Endothelial cell (in vitro differentiated cells): ENCODE measurements around the gene ATP6V1G2. TPM values are rescaled to one million over a fixed set of nuclear protein-coding genes. Genes with fewer than 3 reads are reported as not detected.
"Not testable (repeated sequence)": the region's sequence is repeated elsewhere in the genome, so short reads cannot be mapped to it uniquely, and the experiment has no call there.

Experiments
- DNase-seq: peaks from one replicate; pipeline ENCODE4 v3.0.0; 2021; ENCODE audit warnings: low spot score
- H3K27ac Mint-ChIP-seq: one replicate; pipeline ENCODE4 v1.8.0; 2021; ENCODE audit warnings: mixed read lengths, inconsistent platforms; ENCODE audit not compliant: unreplicated experiment
- H3K27me3 Mint-ChIP-seq: one replicate; pipeline ENCODE4 v1.8.0; 2021; ENCODE audit warnings: mild to moderate bottlenecking, moderate library complexity, mixed read lengths, inconsistent platforms; ENCODE audit not compliant: unreplicated experiment
- H3K36me3 Mint-ChIP-seq: one replicate; pipeline ENCODE4 v1.8.0; 2021; ENCODE audit warnings: mild to moderate bottlenecking, low read depth, mixed read lengths, inconsistent platforms; ENCODE audit not compliant: unreplicated experiment
- H3K4me1 Mint-ChIP-seq: one replicate; pipeline ENCODE4 v1.8.0; 2021; ENCODE audit warnings: mild to moderate bottlenecking, mixed read lengths, inconsistent platforms; ENCODE audit not compliant: unreplicated experiment
- H3K4me3 Mint-ChIP-seq: one replicate; pipeline ENCODE4 v1.8.0; 2021; ENCODE audit warnings: mild to moderate bottlenecking, mixed read lengths, inconsistent platforms; ENCODE audit not compliant: unreplicated experiment
- H3K9me3 Mint-ChIP-seq: one replicate; pipeline ENCODE4 v1.8.0; 2021; ENCODE audit warnings: mixed read lengths, inconsistent platforms; ENCODE audit not compliant: unreplicated experiment
- CTCF ChIP-seq: fragments of 200-600 bp; sonication (generic); IDR thresholded peaks from one replicate; pipeline ENCODE4 v1.5.0; 2021; ENCODE audit warnings: antibody characterized with exemption; ENCODE audit not compliant: unreplicated experiment
- total RNA-seq: library from RNA; stranded (reverse); fragmentation: NEBNext Ultra II Directional; extraction: Animal tissue kit (Norgen Biotek cat#: 25700); gene quantifications from one replicate; pipeline ENCODE4 v1.2.1, GENCODE V29; 2021; ENCODE audit not compliant: unreplicated experiment

ATP6V1G2 gene
- total RNA-seq, 1 donor from 2014 or later: 1.8 TPM

GRCh38 chr6:31525553-31525931, 20.9 kb downstream of the ATP6V1G2 start:
- H3K27me3 Mint-ChIP-seq: no peaks in the 10 kb centered on the region
- no peak overlapping the region for H3K4me3 Mint-ChIP-seq
- no peak for TF ChIP-seq CTCF
- H3K36me3 Mint-ChIP-seq: peaks cover 6% of the 10 kb centered on the region
- H3K4me1 Mint-ChIP-seq: peaks cover 5% of the 10 kb centered on the region
- no peak overlapping the region for H3K27ac Mint-ChIP-seq
- no peak for DNase-seq
- no peaks in the 10 kb centered on the region for H3K9me3 Mint-ChIP-seq

- no peak overlapping the region for H3K4me3 Mint-ChIP-seq
- DNase-seq: no peak
- H3K27ac Mint-ChIP-seq: no peak overlapping the region
- H3K4me1 Mint-ChIP-seq: peaks cover 5% of the 10 kb centered on the region
- no peaks in the 10 kb centered on the region for H3K9me3 Mint-ChIP-seq
- H3K36me3 Mint-ChIP-seq: no peaks in the 10 kb centered on the region
- no peak for TF ChIP-seq CTCF
- no peaks in the 10 kb centered on the region for H3K27me3 Mint-ChIP-seq
These were observed 24.6 kb downstream of the ATP6V1G2 start for GRCh38 chr6:31521835-31522234.

DNA sequence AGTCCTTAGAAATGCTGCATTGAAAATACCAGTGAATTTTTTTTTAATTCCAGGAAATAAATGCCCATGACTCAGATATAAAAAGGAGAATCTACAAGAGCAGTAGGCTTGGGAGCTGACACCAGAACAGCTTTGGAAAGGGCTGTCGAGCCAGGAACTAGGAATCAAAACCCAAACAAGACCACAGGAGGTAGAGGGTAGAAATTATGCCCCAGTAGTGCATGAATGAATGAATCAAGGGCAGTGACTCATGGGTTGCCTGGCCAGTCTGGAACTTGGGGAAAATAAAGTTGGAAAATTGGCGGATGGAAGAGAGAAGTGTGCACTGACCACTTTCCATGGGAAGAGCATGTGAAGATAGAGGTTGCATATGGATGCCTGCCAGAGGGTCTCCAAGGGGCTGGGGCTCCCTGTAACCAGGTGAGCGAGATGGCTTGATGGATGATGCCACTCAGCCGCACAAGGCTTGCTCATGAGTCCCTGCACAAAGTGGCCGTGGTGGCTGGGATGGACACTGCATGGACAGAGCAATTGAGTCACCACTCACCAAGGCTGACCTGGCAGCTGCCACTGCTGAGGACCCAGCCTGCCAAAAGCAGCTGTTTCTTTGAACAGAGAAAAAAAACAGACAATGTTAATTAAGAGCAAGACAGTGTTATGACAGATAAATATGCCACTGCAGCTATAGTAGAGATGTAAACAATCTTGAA, 32.8 kb downstream of the ATP6V1G2 start:
- TF ChIP-seq CTCF: no peak
- Mint-ChIP-seq H3K27me3 (no peaks in the 10 kb centered on the region), H3K4me3 (no peak overlapping the region), H3K36me3 (peaks cover 7% of the 10 kb centered on the region), H3K27ac (no peak overlapping the region), H3K4me1 (no peaks in the 10 kb centered on the region), H3K9me3 (no peaks in the 10 kb centered on the region)
- DNase-seq: no peak

GRCh38 chr6:31510007-31510406, 36.4 kb downstream of the ATP6V1G2 start:
- Mint-ChIP-seq H3K27me3 (peaks cover 3% of the 10 kb centered on the region), H3K4me3 (no peak overlapping the region), H3K36me3 (peaks cover 7% of the 10 kb centered on the region), H3K9me3 (no peaks in the 10 kb centered on the region), H3K4me1 (peaks cover 8% of the 10 kb centered on the region), H3K27ac (no peak overlapping the region)
- DNase-seq: no peak
- no peak for TF ChIP-seq CTCF

GRCh38 chr6:31509036-31509435, 37.4 kb downstream of the ATP6V1G2 start:
- not testable (repeated sequence) for H3K27me3 Mint-ChIP-seq, H3K36me3 Mint-ChIP-seq, H3K4me3 Mint-ChIP-seq, DNase-seq, H3K27ac Mint-ChIP-seq, H3K9me3 Mint-ChIP-seq
- peaks cover 11% of the 10 kb centered on the region for H3K4me1 Mint-ChIP-seq
